Vagina (tissue), 2 donors: Measurements from ENCODE around the gene CTDSP1. TPM values are rescaled to one million over a fixed set of nuclear protein-coding genes. Genes with fewer than 3 reads are reported as not detected.

Source experiments
- DNase-seq, 2 donors: peaks; one replicate each; pipeline ENCODE4 v3.0.0-alpha.2; 2017; ENCODE audit errors: extremely low spot score in 2 of 2
- H3K27ac ChIP-seq: fragments of 200-600 bp; sonication (generic); one replicate; pipeline ENCODE4 v1.5.1; 2019
- H3K27me3 ChIP-seq: fragments of 200-600 bp; sonication (generic); one replicate; pipeline ENCODE4 v1.5.1; 2019
- H3K36me3 ChIP-seq, 2 donors: fragments of 200-600 bp; sonication (generic); one replicate each; pipeline ENCODE4 v1.5.1; 2017 to 2019
- H3K4me1 ChIP-seq: fragments of 200-600 bp; sonication (generic); one replicate; pipeline ENCODE4 v1.5.1; 2019
- H3K4me3 ChIP-seq, 2 donors: fragments of 200-600 bp; sonication (generic); 1 replicate in 1 of 2; 2 replicates in 1 of 2; pipeline ENCODE4 v1.5.1; 2016 to 2019
- H3K9me3 ChIP-seq: fragments of 200-600 bp; sonication (generic); one replicate; pipeline ENCODE4 v1.5.1; 2019
- CTCF ChIP-seq, 3 experiments: fragments of 450-650 bp in 2 of 3; fragments of 200-600 bp in 1 of 3; sonication (generic) in 1 of 3; IDR thresholded peaks; one replicate each; pipeline ENCODE4 v1.5.1; 2017 to 2019; ENCODE audit warnings: antibody characterized with exemption in 3 of 3, mild to moderate bottlenecking in 2 of 3, moderate library complexity in 2 of 3
- POLR2A ChIP-seq, 2 donors: fragments of 450-650 bp; IDR thresholded peaks; one replicate each; pipeline ENCODE4 v1.6.1; 2017; ENCODE audit warnings: antibody characterized with exemption in 2 of 2, mild to moderate bottlenecking in 2 of 2, moderate library complexity in 2 of 2
- POLR2AphosphoS5 ChIP-seq, 2 donors: sonication (generic); formaldehyde crosslinking; IDR thresholded peaks; one replicate each; pipeline ENCODE4 v1.9.0; 2017; ENCODE audit warnings: antibody characterized with exemption in 2 of 2, mild to moderate bottlenecking in 2 of 2, low read depth in 1 of 2; ENCODE audit not compliant: insufficient read depth in 1 of 2
- intact Hi-C: fragments of 100-400 bp; cut with DNase I; formaldehyde crosslinking; loops from one replicate; pipeline ENCODE4 v1.15.1; 2023
- total RNA-seq: library from RNA; depleted of rRNA; stranded (reverse); fragments of >200 nt; gene quantifications from one replicate; pipeline ENCODE4 v1.2.3, GENCODE V29; 2016

CTDSP1 gene
- total RNA-seq, 1 donor from 2014 or later, result 103 TPM

DNA sequence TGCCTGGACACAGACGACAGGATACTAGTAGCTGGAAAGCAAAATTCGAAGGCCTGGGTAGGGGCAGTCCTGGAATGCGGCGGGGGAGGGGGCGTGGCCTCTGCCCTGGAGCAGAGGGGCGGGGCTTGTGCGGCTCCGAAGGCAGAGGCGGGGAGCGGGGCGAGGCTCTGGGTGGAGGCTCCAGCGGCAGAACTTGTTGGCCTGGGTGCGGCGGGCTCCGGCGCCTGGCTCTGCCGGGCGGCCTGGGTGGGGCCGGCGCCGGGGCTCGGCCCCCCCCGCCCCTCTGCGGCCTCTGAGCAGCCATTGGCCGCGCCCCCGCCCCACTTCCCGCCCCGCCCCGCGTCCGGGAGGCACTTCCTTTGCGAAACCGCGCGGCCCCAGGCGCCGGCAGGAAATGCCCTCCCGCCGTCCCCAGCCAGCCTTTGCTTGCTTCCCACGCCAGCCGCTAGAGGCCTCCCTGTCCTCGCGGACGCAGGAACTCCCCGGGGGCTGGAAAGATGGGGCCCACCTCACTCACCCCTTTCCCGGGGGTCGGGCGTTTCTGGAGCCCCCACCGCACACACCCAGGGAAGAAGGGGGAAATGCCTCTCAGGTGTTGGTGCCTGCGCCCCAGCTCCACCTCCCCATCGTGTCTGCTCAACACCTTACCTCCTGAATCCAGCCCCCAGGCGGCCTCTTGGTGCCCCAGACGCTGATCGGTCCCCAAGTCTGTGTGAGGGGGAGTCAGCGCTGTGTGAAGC lies 6.7 kb downstream of the CTDSP1 start:
- no peaks in the 10 kb centered on the region for H3K9me3 ChIP-seq
- H3K27me3 ChIP-seq, result no peaks in the 10 kb centered on the region
- peak overlapping the region; percentile 97 for H3K27ac ChIP-seq
- intact Hi-C loops, result loop anchor here (10.0 kb wide), 2 partner anchors 158 to 238 kb away; partner anchors contain the start of genes CNOT9 and USP37
- peaks cover 62% of the 10 kb centered on the region for H3K4me1 ChIP-seq
- peak overlapping the region; percentile 53 to 65 for H3K4me3 ChIP-seq
- TF ChIP-seq POLR2A (IDR thresholded peaks at IDR 0.05) (no peak), CTCF (IDR thresholded peaks at IDR 0.05) (peak; percentile 25 to 70 (median 68)), POLR2AphosphoS5 (IDR thresholded peaks at IDR 0.05; ENCODE audit: insufficient read depth in 1 of 2, low read depth in 1 of 2) (peak; percentile 60 to 71)
- DNase-seq, result no peak
- H3K36me3 ChIP-seq, result peaks cover 0 to 38% of the 10 kb centered on the region in 2 donors

DNA sequence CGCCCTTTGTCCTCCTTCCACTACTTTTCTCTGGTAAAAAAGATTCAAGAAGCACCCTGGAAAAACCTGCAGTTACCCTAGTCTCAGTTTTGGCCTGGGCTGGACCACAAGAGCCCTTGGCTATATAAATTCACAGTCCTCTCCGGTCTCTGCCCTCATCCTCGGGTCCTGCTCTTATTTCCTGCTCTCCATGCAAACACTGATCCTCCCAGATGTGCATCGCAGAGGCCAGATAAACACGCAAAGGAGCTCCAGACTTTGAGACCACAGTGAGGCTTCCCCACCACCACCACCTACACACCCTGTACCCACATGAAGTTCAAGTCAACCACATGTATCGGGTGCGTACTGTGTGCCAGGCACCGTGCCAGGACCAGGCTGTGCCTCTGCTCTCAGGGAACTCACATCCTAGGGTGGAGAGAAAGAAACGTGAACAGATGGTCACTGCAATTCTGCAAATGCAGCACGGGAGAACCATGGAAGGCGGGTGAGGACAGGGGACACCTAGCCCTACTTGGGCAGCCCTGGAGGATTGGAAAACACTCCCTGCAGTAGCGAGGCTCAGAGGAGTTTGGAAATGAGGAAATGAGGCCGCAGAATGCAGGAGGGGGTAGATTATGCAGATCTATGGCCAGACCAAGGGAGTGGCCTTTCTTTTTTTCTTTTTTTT lies 7.4 kb downstream of the CTDSP1 start:
- H3K4me3 ChIP-seq, result peak overlapping the region; percentile 53 to 65
- intact Hi-C loops, result loop anchor here (10.0 kb wide), 2 partner anchors 158 to 238 kb away; partner anchors contain the start of genes CNOT9 and USP37
- no peaks in the 10 kb centered on the region for H3K27me3 ChIP-seq
- no peak for DNase-seq
- H3K9me3 ChIP-seq, result no peaks in the 10 kb centered on the region
- peak overlapping the region; percentile 97 for H3K27ac ChIP-seq
- H3K36me3 ChIP-seq, result peaks cover 0 to 33% of the 10 kb centered on the region in 2 donors
- H3K4me1 ChIP-seq, result peaks cover 55% of the 10 kb centered on the region
- TF ChIP-seq POLR2A (IDR thresholded peaks at IDR 0.05), result no peak
- TF ChIP-seq POLR2AphosphoS5 (IDR thresholded peaks at IDR 0.05; ENCODE audit: insufficient read depth in 1 of 2, low read depth in 1 of 2), result peak in 1 of 2 donors; percentile 6

- Histone ChIP-seq H3K4me3 (no peak overlapping the region), H3K9me3 (no peaks in the 10 kb centered on the region), H3K4me1 (peaks cover 48% of the 10 kb centered on the region), H3K27me3 (no peaks in the 10 kb centered on the region), H3K27ac (peak overlapping the region; percentile 97), H3K36me3 (peaks cover 0 to 27% of the 10 kb centered on the region in 2 donors)
- TF ChIP-seq POLR2AphosphoS5 (IDR thresholded peaks at IDR 0.05; ENCODE audit: insufficient read depth in 1 of 2, low read depth in 1 of 2) (no peak), CTCF (IDR thresholded peaks at IDR 0.05) (no peak), POLR2A (IDR thresholded peaks at IDR 0.05) (no peak)
- DNase-seq, result no peak
- intact Hi-C loops, result loop anchor here (10.0 kb wide), 2 partner anchors 157 to 237 kb away; partner anchors contain the start of genes CNOT9 and USP37
These were observed 8.0 kb downstream of the CTDSP1 start for GRCh38 chr2:218407717-218408116.

- intact Hi-C loops, result no loop called here
- H3K4me1 ChIP-seq, result no peaks in the 10 kb centered on the region
- no peak for TF ChIP-seq POLR2AphosphoS5 (IDR thresholded peaks at IDR 0.05; ENCODE audit: insufficient read depth in 1 of 2, low read depth in 1 of 2)
- no peak for TF ChIP-seq CTCF (IDR thresholded peaks at IDR 0.05)
- no peak for TF ChIP-seq POLR2A (IDR thresholded peaks at IDR 0.05)
These were observed 18.7 kb downstream of the CTDSP1 start for GRCh38 chr2:218418321-218418716.

GRCh38 chr2:218418717-218419458 lies 19.2 kb downstream of the CTDSP1 start, which contains the start of gene VIL1:
TSS of gene VIL1 (plus strand) at chr2:218419123. CDS start at chr2:218423779, 4,656 bp downstream.
- no peak for DNase-seq
- Histone ChIP-seq H3K4me3 (no peak within 1 kb of the TSS), H3K4me1 (no peaks in the 10 kb centered on the region), H3K27ac (no peak within 1 kb of the TSS), H3K27me3 (no peaks in the 10 kb centered on the region), H3K36me3 (no peaks in the 10 kb centered on the region), H3K9me3 (no peaks in the 10 kb centered on the region)
- intact Hi-C loops, result no loop called here
- TF ChIP-seq POLR2A (IDR thresholded peaks at IDR 0.05) (no peak), POLR2AphosphoS5 (IDR thresholded peaks at IDR 0.05; ENCODE audit: insufficient read depth in 1 of 2, low read depth in 1 of 2) (no peak), CTCF (IDR thresholded peaks at IDR 0.05) (no peak)

More at GRCh38 chr2:218418321-218418716, 18.7 kb downstream of the CTDSP1 start:
- H3K27me3 ChIP-seq, result no peaks in the 10 kb centered on the region
- H3K9me3 ChIP-seq, result no peaks in the 10 kb centered on the region
- no peak overlapping the region for H3K4me3 ChIP-seq
- no peak overlapping the region for H3K27ac ChIP-seq
- no peaks in the 10 kb centered on the region for H3K36me3 ChIP-seq
- DNase-seq, result no peak
